ENCODE measurements around the gene CR1L. TPM values are rescaled to one million over a fixed set of nuclear protein-coding genes. Genes with fewer than 3 reads are reported as not detected.
"Not testable (repeated sequence)": the region's sequence is repeated elsewhere in the genome, so short reads cannot be mapped to it uniquely, and the experiment has no call there.

CR1L gene
- total and polyA plus RNA-seq, 10 donors, result 0.63 to 7.1 (median 1.3) TPM

DNA sequence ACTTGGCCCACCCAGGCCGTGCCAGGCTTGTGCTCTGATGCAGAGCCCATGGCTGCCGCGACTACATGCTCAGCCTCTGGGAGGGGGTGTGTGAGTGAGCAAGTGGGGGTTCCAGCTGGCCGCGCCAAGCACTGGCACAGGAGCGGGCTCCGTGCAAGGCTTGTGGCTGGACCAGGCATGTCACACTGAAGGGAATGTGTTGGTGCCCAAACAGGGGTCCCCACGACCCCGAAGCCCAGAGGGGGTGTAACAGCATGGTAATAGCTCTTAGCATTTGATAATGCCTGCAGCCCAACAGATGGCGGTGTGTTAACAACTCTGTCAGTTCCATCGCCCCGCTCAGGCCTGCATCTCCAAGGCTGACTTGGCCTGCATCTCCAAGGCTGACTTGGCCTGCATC, 68.6 kb downstream of the CR1L start:
- H3K4me3 ChIP-seq, result no peak overlapping the region
- H3K9me3 ChIP-seq, result no peaks in the 10 kb centered on the region
- intact Hi-C loops (cut with DNase I; ENCODE audit: low total_unique reads), result no loop called here
- no peaks in the 10 kb centered on the region for H3K27me3 ChIP-seq (replicated peaks in 1 of 7)
- H3K4me1 ChIP-seq, result no peaks in the 10 kb centered on the region
- TF ChIP-seq CTCF (IDR thresholded peaks at IDR 0.05 in 8 of 11, conservative IDR thresholded peaks at IDR 0.05 in 3 of 11), result no peak
- no peak for TF ChIP-seq POLR2A (IDR thresholded peaks at IDR 0.05)
- TF ChIP-seq POLR2AphosphoS5 (IDR thresholded peaks at IDR 0.05), result no peak
- WGBS, 5 donors, result 87 to 97% (median 96%) methylated on average over 12 of the region's 12 CpGs
- no peaks in the 10 kb centered on the region for H3K36me3 ChIP-seq
- H3K27ac ChIP-seq, result no peak overlapping the region
- DNase-seq, result no peak

- Histone ChIP-seq H3K4me3 (no peak overlapping the region), H3K4me1 (no peaks in the 10 kb centered on the region), H3K27ac (no peak overlapping the region), H3K36me3 (no peaks in the 10 kb centered on the region), H3K27me3 (replicated peaks in 1 of 7) (no peaks in the 10 kb centered on the region), H3K9me3 (peaks cover 0 to 4% (median 0%) of the 10 kb centered on the region in 8 donors)
- DNase-seq, result no peak
- intact Hi-C loops (cut with DNase I; ENCODE audit: low total_unique reads), result no loop called here
- no peak for TF ChIP-seq POLR2A (IDR thresholded peaks at IDR 0.05)
- TF ChIP-seq POLR2AphosphoS5 (IDR thresholded peaks at IDR 0.05), result no peak
- no peak for TF ChIP-seq CTCF (IDR thresholded peaks at IDR 0.05 in 8 of 11, conservative IDR thresholded peaks at IDR 0.05 in 3 of 11)
- WGBS, 5 donors, result 85 to 98% (median 90%) methylated on average over 2 of the region's 2 CpGs
Measured at GRCh38 chr1:207719234-207719633, 74.3 kb downstream of the CR1L start.

- H3K36me3 ChIP-seq; H3K27me3 ChIP-seq (replicated peaks in 1 of 7); H3K27ac ChIP-seq; H3K4me1 ChIP-seq; DNase-seq; H3K9me3 ChIP-seq; H3K4me3 ChIP-seq; intact Hi-C loops (cut with DNase I; ENCODE audit: low total_unique reads): not testable (repeated sequence)
- WGBS, 5 donors, result 65 to 77% (median 68%) methylated on average over 4 of the region's 4 CpGs
Measured at GRCh38 chr1:207728200-207728858, 83.4 kb downstream of the CR1L start.

DNA sequence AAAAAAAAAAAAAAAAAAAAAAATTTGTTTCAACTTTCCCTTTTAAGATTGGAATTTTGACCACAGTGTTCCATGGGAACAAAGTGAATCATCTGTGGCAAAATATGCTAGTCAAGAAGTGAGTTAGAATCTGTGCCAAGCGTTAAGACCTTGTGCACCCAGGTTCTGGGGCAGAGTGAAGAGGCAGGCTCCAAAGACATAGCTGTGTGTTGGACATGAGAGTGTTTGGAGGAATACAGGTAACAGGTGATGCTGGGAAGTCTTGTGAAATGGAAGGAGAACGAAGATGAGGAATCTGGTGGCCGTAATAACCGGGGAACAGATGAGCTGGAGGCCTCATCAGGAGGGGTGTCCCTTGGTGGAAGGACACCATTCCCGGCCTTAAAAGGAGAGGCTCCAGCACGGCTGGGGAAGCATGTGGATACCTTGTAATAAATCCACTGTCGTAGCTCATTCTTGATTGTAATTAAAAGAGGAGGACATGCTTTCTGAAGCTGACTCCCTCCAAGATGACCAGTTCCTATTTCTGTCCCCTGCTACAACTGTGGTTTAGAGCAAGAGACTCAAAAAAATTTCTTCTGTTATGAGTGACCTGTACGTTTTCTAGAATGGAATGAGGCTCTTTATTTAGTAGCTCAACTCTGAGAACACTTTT, 92.7 kb downstream of the CR1L start:
- H3K36me3 ChIP-seq; H3K27me3 ChIP-seq (replicated peaks in 1 of 7); H3K9me3 ChIP-seq; DNase-seq; H3K4me1 ChIP-seq; intact Hi-C loops (cut with DNase I; ENCODE audit: low total_unique reads); H3K27ac ChIP-seq; H3K4me3 ChIP-seq: not testable (repeated sequence)
- 82 to 86% (median 84%) methylated on average over 8 of the region's 8 CpGs for WGBS, 5 donors

DNA sequence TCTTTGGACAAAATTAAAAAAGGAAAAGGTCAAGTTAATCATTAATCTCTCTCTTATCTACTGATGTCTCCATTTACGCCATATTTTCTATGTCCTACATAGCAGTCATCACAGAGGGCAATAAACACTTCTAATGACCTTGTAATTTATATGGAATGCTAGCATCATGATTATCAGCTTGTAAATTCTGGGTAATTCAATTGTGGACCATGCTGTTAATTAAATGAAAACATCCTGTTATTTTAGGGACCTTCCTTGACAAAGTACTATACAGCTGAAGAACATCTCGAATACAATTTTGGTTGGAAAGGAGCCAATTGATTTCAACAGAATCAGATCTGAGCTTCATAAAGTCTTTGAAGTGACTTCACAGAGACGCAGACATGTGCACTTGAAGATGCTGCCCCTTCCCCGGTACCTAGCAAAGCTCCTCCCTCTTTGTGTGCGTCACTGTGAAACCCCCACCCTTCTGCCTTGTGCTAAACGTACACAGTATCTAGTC, 93.3 kb downstream of the CR1L start:
- intact Hi-C loops (cut with DNase I; ENCODE audit: low total_unique reads); H3K27ac ChIP-seq; H3K9me3 ChIP-seq; DNase-seq; H3K4me3 ChIP-seq; H3K36me3 ChIP-seq; H3K27me3 ChIP-seq (replicated peaks in 1 of 7); H3K4me1 ChIP-seq: not testable (repeated sequence)
- WGBS, 5 donors, result 53 to 64% (median 56%) methylated on average over 6 of the region's 6 CpGs
